KOPT-K1 (cell line): ENCODE results near the gene LRCH3.

Experiments
- H3K27ac ChIP-seq: fragments of 200-600 bp; sonication (generic); 2 replicates; pipeline ENCODE4 v1.5.1; 2016; ENCODE audit warnings: antibody characterized with exemption, mild to moderate bottlenecking, low read depth, low read length; ENCODE audit not compliant: poor library complexity, severe bottlenecking
- H3K36me3 ChIP-seq: fragments of 200-600 bp; sonication (generic); 2 replicates; pipeline ENCODE4 v1.5.1; 2017; ENCODE audit warnings: antibody characterized with exemption, mild to moderate bottlenecking, low read length, moderate library complexity; ENCODE audit not compliant: insufficient read depth
- H3K9me3 ChIP-seq: fragments of 200-600 bp; sonication (generic); 2 replicates; pipeline ENCODE4 v1.5.1; 2017; ENCODE audit warnings: antibody characterized with exemption, low read length, mild to moderate bottlenecking; ENCODE audit not compliant: insufficient read depth, poor library complexity, severe bottlenecking

The LRCH3 gene

GRCh38 chr3:197791113-197791891, at the start of gene LRCH3:
Gene LRCH3, plus strand, starts transcription at chr3:197791254. Its CDS starts 25 bp downstream, at chr3:197791279.
- Histone ChIP-seq H3K36me3 (no peaks in the 10 kb centered on the region), H3K27ac (peak within 1 kb of the TSS; percentile 86), H3K9me3 (no peaks in the 10 kb centered on the region)

GRCh38 chr3:197742787-197743186, 48.3 kb upstream of the LRCH3 start:
- H3K9me3 ChIP-seq = no peaks in the 10 kb centered on the region
- H3K27ac ChIP-seq = no peak overlapping the region
- H3K36me3 ChIP-seq = no peaks in the 10 kb centered on the region

GRCh38 chr3:197746209-197746608, 44.8 kb upstream of the LRCH3 start:
- Histone ChIP-seq H3K27ac (no peak overlapping the region), H3K36me3 (no peaks in the 10 kb centered on the region), H3K9me3 (no peaks in the 10 kb centered on the region)

- Histone ChIP-seq H3K36me3 (no peaks in the 10 kb centered on the region), H3K27ac (no peak overlapping the region), H3K9me3 (no peaks in the 10 kb centered on the region)
These were observed 44.2 kb upstream of the LRCH3 start for GRCh38 chr3:197746801-197747237.

- no peaks in the 10 kb centered on the region for H3K9me3 ChIP-seq
- H3K36me3 ChIP-seq = no peaks in the 10 kb centered on the region
- H3K27ac ChIP-seq = peak overlapping the region; percentile 53
These were observed 42.3 kb upstream of the LRCH3 start for GRCh38 chr3:197748597-197749314.

- Histone ChIP-seq H3K9me3 (no peaks in the 10 kb centered on the region), H3K27ac (peak overlapping the region; percentile 53), H3K36me3 (no peaks in the 10 kb centered on the region)
These were observed 41.8 kb upstream of the LRCH3 start for GRCh38 chr3:197749315-197749600.

- Histone ChIP-seq H3K9me3 (no peaks in the 10 kb centered on the region), H3K36me3 (no peaks in the 10 kb centered on the region), H3K27ac (peak within 1 kb of the TSS; percentile 53)
These were observed 41.3 kb upstream of the LRCH3 start, which contains the start of gene FYTTD1 for GRCh38 chr3:197749601-197750395. Gene FYTTD1, plus strand, starts transcription at chr3:197749883. Its CDS starts 89 bp downstream, at chr3:197749972.

GRCh38 chr3:197750396-197750831, 40.6 kb upstream of the LRCH3 start:
- Histone ChIP-seq H3K27ac (peak overlapping the region; percentile 53), H3K9me3 (no peaks in the 10 kb centered on the region), H3K36me3 (no peaks in the 10 kb centered on the region)

GRCh38 chr3:197750858-197751737, 40.0 kb upstream of the LRCH3 start:
- Histone ChIP-seq H3K27ac (peak overlapping the region; percentile 53), H3K36me3 (no peaks in the 10 kb centered on the region), H3K9me3 (no peaks in the 10 kb centered on the region)

GRCh38 chr3:197752107-197752506, 38.9 kb upstream of the LRCH3 start:
- Histone ChIP-seq H3K36me3 (no peaks in the 10 kb centered on the region), H3K9me3 (no peaks in the 10 kb centered on the region), H3K27ac (no peak overlapping the region)

GRCh38 chr3:197753263-197753662, 37.8 kb upstream of the LRCH3 start:
- H3K9me3 ChIP-seq = no peaks in the 10 kb centered on the region
- no peaks in the 10 kb centered on the region; the same call in 1 of the 2 replicates for H3K36me3 ChIP-seq
- no peak overlapping the region for H3K27ac ChIP-seq

- Histone ChIP-seq H3K27ac (no peak overlapping the region), H3K36me3 (peaks cover 12% of the 10 kb centered on the region; the same call in 1 of the 2 replicates), H3K9me3 (no peaks in the 10 kb centered on the region)
These were observed 34.4 kb upstream of the LRCH3 start for GRCh38 chr3:197756704-197757103.

- no peaks in the 10 kb centered on the region for H3K9me3 ChIP-seq
- peaks cover 12% of the 10 kb centered on the region; the same call in 1 of the 2 replicates for H3K36me3 ChIP-seq
These were observed 32.5 kb upstream of the LRCH3 start for GRCh38 chr3:197758512-197758911.

GRCh38 chr3:197761784-197762183, 29.3 kb upstream of the LRCH3 start:
- Histone ChIP-seq H3K36me3 (peaks cover 12% of the 10 kb centered on the region; the same call in 1 of the 2 replicates), H3K27ac (no peak overlapping the region), H3K9me3 (no peaks in the 10 kb centered on the region)

More at GRCh38 chr3:197758512-197758911, 32.5 kb upstream of the LRCH3 start:
- no peak overlapping the region for H3K27ac ChIP-seq
